DOHH2 (cell line): ENCODE data around the gene MPC2.

Experiments
- H3F3A ChIP-seq: fragments of 200-600 bp; sonication (generic), shearing (Covaris generic); 2 replicates; pipeline ENCODE4 v1.6.0; 2016; ENCODE audit warnings: antibody characterized with exemption, mild to moderate bottlenecking; ENCODE audit not compliant: control insufficient read depth, insufficient read depth
- H3K27ac ChIP-seq: fragments of 200-600 bp; sonication (generic); 2 replicates; pipeline ENCODE4 v1.5.1; 2014; ENCODE audit warnings: low read depth, mild to moderate bottlenecking, low read length, moderate library complexity
- H3K27me3 ChIP-seq: fragments of 200-600 bp; sonication (generic); 2 replicates; pipeline ENCODE4 v1.6.1; 2014; ENCODE audit warnings: mild to moderate bottlenecking, low read length, mixed read lengths; ENCODE audit not compliant: control insufficient read depth
- H3K36me3 ChIP-seq: fragments of 200-600 bp; sonication (generic); 2 replicates; pipeline ENCODE4 v1.6.1; 2014; ENCODE audit warnings: mild to moderate bottlenecking, low read length, moderate library complexity, mixed read lengths; ENCODE audit not compliant: control insufficient read depth
- H3K4me1 ChIP-seq: fragments of 200-600 bp; sonication (generic); 2 replicates; pipeline ENCODE4 v1.6.1; 2014; ENCODE audit warnings: mild to moderate bottlenecking, low read length, mixed read lengths; ENCODE audit not compliant: control insufficient read depth
- H3K4me2 ChIP-seq: fragments of 200-600 bp; sonication (generic); 2 replicates; pipeline ENCODE4 v1.6.0; 2014; ENCODE audit warnings: mild to moderate bottlenecking, low read length, moderate library complexity
- H3K4me3 ChIP-seq: fragments of 200-600 bp; sonication (generic); 2 replicates; pipeline ENCODE4 v1.5.1; 2014; ENCODE audit warnings: mild to moderate bottlenecking, low read length, mixed read lengths
- H3K79me2 ChIP-seq: fragments of 200-600 bp; sonication (generic); 2 replicates; pipeline ENCODE4 v1.6.1; 2014; ENCODE audit warnings: mild to moderate bottlenecking, low read length, mixed read lengths; ENCODE audit not compliant: control insufficient read depth
- H3K9me2 ChIP-seq: fragments of 200-600 bp; sonication (generic); replicated peaks from 2 replicates; pipeline ENCODE4 v1.6.1; 2014; ENCODE audit warnings: mild to moderate bottlenecking, low read length, mixed read lengths; ENCODE audit not compliant: control insufficient read depth
- H3K9me3 ChIP-seq: fragments of 200-600 bp; sonication (generic); 2 replicates; pipeline ENCODE4 v1.6.1; 2014; ENCODE audit warnings: antibody characterized with exemption, low read length, mixed read lengths; ENCODE audit not compliant: control insufficient read depth, insufficient read depth
- H4K20me1 ChIP-seq: fragments of 200-600 bp; sonication (generic); 2 replicates; pipeline ENCODE4 v1.6.0; 2014; ENCODE audit warnings: low read depth, mild to moderate bottlenecking, antibody characterized with exemption, low read length, moderate library complexity; ENCODE audit not compliant: control insufficient read depth, insufficient read depth
- CTCF ChIP-seq: fragments of 200-600 bp; sonication (generic); IDR thresholded peaks from one replicate; pipeline ENCODE4 v1.5.1; 2014; ENCODE audit warnings: antibody characterized with exemption, mild to moderate bottlenecking, low read depth, low read length; ENCODE audit not compliant: poor library complexity, severe bottlenecking
- EZH2phosphoT487 ChIP-seq: fragments of 200-600 bp; sonication (generic); IDR thresholded peaks from 2 replicates; pipeline ENCODE4 v1.6.1; 2017; ENCODE audit warnings: borderline replicate concordance, mild to moderate bottlenecking, antibody characterized with exemption, low read length, moderate library complexity, mixed read lengths

Gene MPC2

GRCh38 chr1:167947733-167948132, 10.9 kb upstream of the MPC2 start:
- Histone ChIP-seq H3F3A (no peaks in the 10 kb centered on the region), H3K27ac (no peak overlapping the region), H3K9me3 (0 out of 2 replicates have a peak, but pooled peaks cover 2% of the 10 kb centered on the region), H3K27me3 (no peaks in the 10 kb centered on the region), H3K9me2 (no peaks in the 10 kb centered on the region), H3K36me3 (peaks cover 10% of the 10 kb centered on the region), H3K4me1 (no peaks in the 10 kb centered on the region), H3K4me2 (no peak overlapping the region), H4K20me1 (no peaks in the 10 kb centered on the region), H3K79me2 (peaks cover 87% of the 10 kb centered on the region), H3K4me3 (no peak overlapping the region)
- TF ChIP-seq EZH2phosphoT487 (no peak), CTCF (no peak)

GRCh38 chr1:167943541-167943940, 6.7 kb upstream of the MPC2 start:
- Histone ChIP-seq H3K79me2 (peaks cover 100% of the 10 kb centered on the region), H3K9me2 (no peaks in the 10 kb centered on the region), H3K9me3 (0 out of 2 replicates have a peak, but pooled peaks cover 2% of the 10 kb centered on the region), H4K20me1 (no peaks in the 10 kb centered on the region), H3K27ac (no peak overlapping the region), H3K27me3 (no peaks in the 10 kb centered on the region), H3K36me3 (peaks cover 11% of the 10 kb centered on the region), H3F3A (peaks cover 4% of the 10 kb centered on the region; the same call in 1 of the 2 replicates), H3K4me2 (no peak overlapping the region), H3K4me1 (peaks cover 2% of the 10 kb centered on the region), H3K4me3 (no peak overlapping the region)
- TF ChIP-seq CTCF (no peak), EZH2phosphoT487 (no peak)

- H3K9me3 ChIP-seq, result 0 out of 2 replicates have a peak, but pooled peaks cover 2% of the 10 kb centered on the region
- H3K79me2 ChIP-seq, result peaks cover 90% of the 10 kb centered on the region
- H3K36me3 ChIP-seq, result peaks cover 15% of the 10 kb centered on the region
- H3K9me2 ChIP-seq, result no peaks in the 10 kb centered on the region
- peaks cover 9% of the 10 kb centered on the region for H3K4me1 ChIP-seq
- H3K4me2 ChIP-seq, result no peak overlapping the region
- H3K27ac ChIP-seq, result no peak overlapping the region
- TF ChIP-seq CTCF, result no peak
- TF ChIP-seq EZH2phosphoT487, result no peak
- no peak overlapping the region for H3K4me3 ChIP-seq
- no peaks in the 10 kb centered on the region for H3K27me3 ChIP-seq
- H3F3A ChIP-seq, result peaks cover 4% of the 10 kb centered on the region; the same call in 1 of the 2 replicates
- no peaks in the 10 kb centered on the region for H4K20me1 ChIP-seq
These were observed 3.4 kb upstream of the MPC2 start for GRCh38 chr1:167940264-167940663.
